ENCODE data around the gene GPHN.
"Not testable (repeated sequence)": the region's sequence is repeated elsewhere in the genome, so short reads cannot be mapped to it uniquely, and the experiment has no call there.

GPHN gene

GRCh38 chr14:67019796-67020195 lies 511.8 kb downstream of the GPHN start:
- no peak for DNase-seq (ENCODE audit: low read depth, low spot score)

GRCh38 chr14:67031920-67032774 lies 524.2 kb downstream of the GPHN start:
- no peak for DNase-seq (ENCODE audit: low read depth, low spot score)

DNA sequence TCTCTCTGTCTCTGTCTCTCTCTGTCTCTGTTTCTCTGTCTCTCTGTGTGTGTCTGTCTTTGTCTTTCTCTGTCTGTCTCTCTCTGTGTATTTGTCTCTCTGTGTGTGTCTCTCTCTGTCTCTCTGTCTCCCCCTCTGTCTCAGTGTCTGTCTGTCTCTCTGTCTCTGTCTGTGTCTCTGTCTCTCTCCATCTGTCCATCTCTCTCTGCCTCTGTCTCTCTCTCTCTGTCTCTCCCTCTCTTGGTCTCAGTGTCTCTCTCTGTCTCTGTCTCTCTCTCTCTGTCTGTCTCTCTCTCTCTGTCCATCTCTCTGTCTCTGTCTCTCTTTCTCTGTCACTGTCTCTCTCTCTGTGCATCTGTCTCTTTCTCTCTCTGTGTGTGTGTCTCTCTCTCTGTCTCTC lies 537.5 kb downstream of the GPHN start:
- no peak for DNase-seq (ENCODE audit: low read depth, low spot score)

- DNase-seq (ENCODE audit: low read depth, low spot score) = no peak
Observed at GRCh38 chr14:67050896-67051295, 542.9 kb downstream of the GPHN start.

DNA sequence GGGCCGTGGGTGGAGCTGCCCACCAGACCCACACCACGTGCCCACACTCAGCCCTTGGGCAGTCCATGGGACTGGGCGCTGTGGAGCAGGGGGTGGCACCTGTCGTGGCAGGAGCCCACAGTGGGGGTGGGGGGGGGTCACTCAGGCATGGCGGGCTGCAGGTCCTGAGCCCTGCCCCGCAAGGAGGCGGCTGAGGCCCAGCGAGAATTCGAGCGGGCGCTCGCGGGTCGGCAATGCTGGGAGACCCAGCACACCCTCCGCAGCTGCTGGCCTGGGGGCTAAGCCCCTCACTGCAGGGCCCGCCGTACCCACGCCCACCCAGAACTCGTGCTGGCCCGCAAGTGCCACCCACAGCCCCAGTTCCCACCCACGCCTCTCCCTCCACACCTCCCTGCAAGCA lies 548.7 kb downstream of the GPHN start:
- no peak for DNase-seq (ENCODE audit: low read depth, low spot score)

GRCh38 chr14:67059596-67059995 lies 551.6 kb downstream of the GPHN start:
- DNase-seq (ENCODE audit: low read depth, low spot score) = no peak

DNA sequence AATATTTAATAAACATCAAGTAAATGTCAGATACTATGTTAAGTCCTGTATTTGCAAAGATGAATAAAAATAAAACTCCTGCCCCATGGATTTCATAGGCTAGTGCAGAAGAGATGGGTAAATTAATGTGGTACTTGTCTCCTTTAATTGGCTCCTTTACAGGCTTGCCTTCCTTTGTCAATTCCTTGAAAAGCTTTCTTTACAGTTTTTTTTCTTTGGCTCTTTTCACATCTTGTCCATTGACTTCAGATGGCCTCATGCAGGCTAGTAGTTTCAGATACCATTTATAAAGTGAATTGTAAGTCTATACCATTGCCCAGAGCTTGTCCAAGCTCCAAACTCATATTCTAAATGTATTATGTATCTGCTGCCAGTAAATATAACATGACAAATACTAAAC lies 552.6 kb downstream of the GPHN start:
- DNase-seq (ENCODE audit: low read depth, low spot score) = no peak

- not testable (repeated sequence) for DNase-seq (ENCODE audit: low read depth, low spot score)
Observed at GRCh38 chr14:67067070-67067814, 559.3 kb downstream of the GPHN start.

- DNase-seq (ENCODE audit: low read depth, low spot score) = no peak
Observed at GRCh38 chr14:67068251-67068650, 560.3 kb downstream of the GPHN start.

DNA sequence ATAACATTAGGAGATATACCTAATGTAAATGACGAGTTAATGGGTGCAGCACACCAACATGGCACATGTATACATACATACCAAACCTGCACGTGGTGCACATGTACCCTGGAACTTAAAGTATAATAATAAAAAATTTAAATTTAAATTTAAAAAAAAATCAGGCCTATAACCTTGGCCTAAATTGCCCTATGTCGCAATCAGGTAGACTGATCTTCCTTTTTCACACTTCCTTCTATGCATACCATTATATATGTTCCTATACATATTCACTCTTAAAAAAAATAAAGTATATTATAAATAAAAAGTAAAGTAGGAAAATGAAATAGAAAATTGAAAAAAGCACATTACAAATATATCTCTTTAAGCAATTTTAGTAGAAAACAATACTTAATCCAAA lies 563.6 kb downstream of the GPHN start:
- no peak for DNase-seq (ENCODE audit: low read depth, low spot score)

DNA sequence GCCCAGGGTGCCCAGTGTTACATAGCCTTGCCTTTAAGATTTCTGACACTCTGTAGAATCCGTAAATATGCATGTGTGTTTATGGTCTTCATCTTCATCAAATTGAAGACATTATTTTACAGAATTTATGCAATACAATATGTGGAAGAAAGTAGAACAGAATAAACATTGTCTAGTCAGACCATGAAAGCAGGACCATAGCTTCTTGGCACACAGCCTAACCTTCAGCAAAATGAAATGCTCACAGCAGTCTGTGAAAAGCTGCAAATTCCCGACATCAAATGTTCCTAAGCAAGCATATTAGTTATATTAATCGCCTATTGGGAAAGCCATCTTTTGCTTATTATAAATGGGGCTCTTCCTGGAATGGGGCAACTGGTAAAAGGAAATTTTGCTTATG lies 570.0 kb downstream of the GPHN start:
- no peak for DNase-seq (ENCODE audit: low read depth, low spot score)

DNA sequence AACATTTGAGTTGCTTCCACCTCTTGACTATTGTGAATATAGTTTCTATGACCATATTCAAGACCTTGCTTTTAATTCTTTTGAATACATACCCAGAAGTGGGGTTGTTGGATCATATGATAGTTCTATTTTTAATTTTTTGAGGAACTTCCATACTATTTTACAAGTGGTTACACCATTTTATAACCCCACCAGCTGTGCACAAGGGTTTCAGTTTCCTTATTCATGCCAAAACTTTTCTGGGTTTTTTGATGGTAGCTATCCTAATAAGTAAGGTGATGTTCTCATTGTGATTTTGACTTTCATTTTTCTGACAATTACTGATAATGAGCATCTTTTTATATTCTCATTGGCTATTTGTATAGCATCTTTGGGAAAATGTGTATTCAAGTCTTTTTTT lies 571.9 kb downstream of the GPHN start:
- DNase-seq (ENCODE audit: low read depth, low spot score) = no peak

DNA sequence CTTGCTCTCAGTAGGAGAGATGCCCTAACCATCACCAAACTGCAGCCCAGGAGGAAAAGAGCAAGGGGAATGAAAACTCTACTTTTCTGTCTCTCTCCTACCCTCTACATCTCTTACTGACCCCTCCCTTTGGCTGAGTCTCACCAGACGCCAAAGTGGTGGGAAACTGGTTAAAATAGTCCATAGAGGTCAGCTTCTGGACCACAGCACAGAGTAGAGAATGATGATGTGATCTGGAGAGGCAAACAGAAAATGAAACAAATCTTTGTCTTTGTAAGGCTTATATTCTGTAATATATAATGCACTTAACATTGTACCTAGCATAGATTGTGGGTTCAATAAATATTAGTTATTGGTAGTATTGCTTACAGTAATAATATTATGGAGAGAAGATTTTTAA lies 600.3 kb downstream of the GPHN start:
- DNase-seq (ENCODE audit: low read depth, low spot score) = no peak

GRCh38 chr14:67111022-67111421 lies 603.1 kb downstream of the GPHN start:
- no peak for DNase-seq (ENCODE audit: low read depth, low spot score)

DNA sequence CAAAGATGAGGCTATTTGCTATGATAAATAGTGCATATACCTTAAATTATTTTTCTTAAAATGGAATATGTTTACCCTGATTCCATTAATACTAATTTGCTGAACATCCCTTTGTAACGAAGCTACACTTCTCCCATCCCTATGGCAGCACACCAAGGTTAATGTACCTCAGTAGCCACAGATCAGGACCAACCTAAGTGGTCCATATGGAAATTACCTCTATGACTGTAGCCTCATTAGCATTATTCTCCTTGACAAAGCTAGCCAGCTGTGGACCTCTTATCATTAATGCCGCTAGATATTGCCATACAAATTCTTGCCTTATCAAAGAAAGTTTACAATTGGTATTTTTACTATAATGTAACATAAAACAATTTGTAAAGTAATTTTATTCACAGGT lies 604.4 kb downstream of the GPHN start:
- no peak for DNase-seq (ENCODE audit: low read depth, low spot score)

- no peak for DNase-seq (ENCODE audit: low read depth, low spot score)
Observed at GRCh38 chr14:67127174-67127573, 619.2 kb downstream of the GPHN start.

GRCh38 chr14:67129768-67130167 lies 621.8 kb downstream of the GPHN start:
- DNase-seq (ENCODE audit: low read depth, low spot score) = no peak

DNA sequence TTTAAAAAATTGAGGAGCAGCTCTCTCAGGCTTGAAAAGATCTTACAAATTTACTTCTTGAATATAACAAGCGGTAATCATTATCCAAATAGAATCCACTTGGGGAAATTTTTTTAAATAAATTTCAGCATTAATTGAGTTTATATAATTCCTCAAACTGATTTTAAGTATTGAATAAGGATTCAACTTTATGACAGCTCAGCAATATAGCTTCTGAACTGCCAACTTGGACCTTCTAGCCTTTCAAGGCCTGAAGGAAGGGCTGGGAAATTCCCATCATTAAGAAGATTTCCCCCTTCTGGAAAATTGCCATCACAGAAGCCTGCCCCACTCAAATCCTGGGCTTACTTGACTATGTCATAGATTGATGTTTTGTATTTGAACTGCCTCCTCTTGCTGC lies 623.7 kb downstream of the GPHN start:
- no peak for DNase-seq (ENCODE audit: low read depth, low spot score)

DNA sequence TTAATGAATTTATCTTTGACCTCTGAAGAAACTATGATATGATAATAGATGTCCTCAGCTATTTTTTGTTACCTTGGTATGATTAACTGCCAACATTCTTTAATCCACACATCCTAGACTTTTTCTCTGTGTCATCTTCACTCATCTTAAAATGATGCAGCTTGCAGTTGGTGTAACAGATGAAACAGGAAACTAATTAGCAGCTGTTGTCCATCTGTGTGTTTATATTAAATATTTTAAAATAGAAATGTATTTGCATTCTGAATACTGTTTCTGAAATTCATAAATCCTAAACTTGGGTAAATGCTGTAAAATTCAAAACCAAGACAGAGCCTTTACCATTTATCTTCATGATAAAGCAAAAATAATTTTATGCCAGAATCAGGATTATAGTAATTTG lies 625.2 kb downstream of the GPHN start:
- DNase-seq (ENCODE audit: low read depth, low spot score) = no peak

- DNase-seq (ENCODE audit: low read depth, low spot score) = no peak
Observed at GRCh38 chr14:67133595-67134441, 625.9 kb downstream of the GPHN start.

DNA sequence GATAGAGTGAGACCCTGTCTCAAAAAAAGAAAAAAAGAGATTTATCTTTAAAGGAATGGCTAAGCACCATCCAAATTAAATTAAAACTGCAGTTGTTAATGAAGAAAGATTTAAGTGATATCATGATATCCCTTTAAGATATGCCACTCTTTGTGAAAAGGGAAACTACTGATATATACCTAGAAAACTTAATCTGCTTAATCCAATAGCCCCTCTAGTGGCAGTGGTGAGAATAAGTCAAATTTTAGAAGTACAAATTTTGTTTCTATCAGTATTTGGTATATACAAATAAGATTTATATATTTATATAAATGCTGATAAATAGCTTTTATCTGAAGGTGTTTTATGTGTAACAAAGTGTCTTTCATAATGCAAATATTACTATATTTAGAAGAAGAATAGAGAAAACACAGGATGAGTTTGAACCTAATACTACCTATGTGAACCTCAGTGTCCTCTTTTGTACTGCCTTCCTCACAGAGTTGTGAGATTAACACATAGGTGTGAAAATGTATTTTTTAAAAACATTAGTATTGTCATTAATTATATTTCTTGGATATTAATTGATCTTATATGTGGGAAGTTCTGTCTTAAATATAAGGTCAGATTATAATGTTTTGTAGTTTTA lies 629.9 kb downstream of the GPHN start:
- no peak for DNase-seq (ENCODE audit: low read depth, low spot score)

DNA sequence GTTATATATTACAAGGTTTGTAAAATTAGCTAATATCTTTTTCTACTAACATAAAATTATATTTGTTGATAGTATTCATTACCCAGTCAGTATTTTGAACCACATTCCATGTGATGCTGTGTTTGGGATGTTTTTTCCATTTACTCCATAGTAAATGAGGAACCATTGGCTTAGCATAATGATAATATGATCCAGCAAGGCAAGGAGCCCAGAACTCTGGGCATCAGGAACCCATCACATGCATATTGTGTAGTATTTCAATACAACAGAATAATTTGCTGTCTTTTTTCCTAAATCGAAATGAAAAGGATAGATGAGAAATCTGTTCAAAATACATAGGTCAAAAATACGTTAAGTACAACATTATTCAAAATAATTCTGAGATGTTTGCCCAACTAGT lies 632.6 kb downstream of the GPHN start:
- no peak for DNase-seq (ENCODE audit: low read depth, low spot score)

All from brain pericyte (primary cell).